ENCODE measurements around the gene DNAJA3. TPM values are rescaled to one million over a fixed set of nuclear protein-coding genes. Genes with fewer than 3 reads are reported as not detected.

Gene DNAJA3
- total and polyA plus RNA-seq, 2 donors (not counting 3 experiments of a cell fraction or from before 2014, with no cell fraction given): 33.4 to 45.4 TPM

DNA sequence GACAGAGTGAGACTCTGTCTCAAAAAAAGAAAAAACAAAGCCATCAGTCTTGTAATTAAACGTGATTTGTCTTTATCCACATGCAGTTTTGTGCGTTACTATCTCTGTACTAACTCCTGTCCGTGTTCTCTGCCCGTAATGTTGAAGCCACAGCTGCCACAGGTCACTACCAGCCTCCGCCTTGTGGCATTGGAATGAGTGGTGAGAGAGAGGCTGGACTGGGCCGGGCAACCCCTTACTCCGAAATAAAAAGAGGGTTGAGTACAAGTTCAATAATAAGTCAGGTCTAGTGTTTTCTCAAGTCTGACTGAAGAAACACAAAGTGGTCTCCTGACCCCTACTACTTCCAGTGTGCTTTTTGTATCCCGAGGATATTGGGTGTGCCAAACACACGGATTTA, 5.4 kb downstream of the DNAJA3 start:
- DNase-seq (ENCODE audit: low read depth, low spot score): no peak
- POLR2A ChIA-PET: no interaction called here
- Histone ChIP-seq H3K9me1 (replicated peaks; ENCODE audit: control insufficient read depth, extremely low read depth, insufficient read depth, low read length) (no peaks in the 10 kb centered on the region), H2AFZ (ENCODE audit: low read depth, low read length) (no peak overlapping the region), H3K4me2 (ENCODE audit: insufficient read depth, low read length) (no peak overlapping the region), H3K4me1 (ENCODE audit: control insufficient read depth, extremely low read depth, insufficient read depth, low read length) (peaks cover 11% of the 10 kb centered on the region), H3K4me3 (replicated peaks in 1 of 3; ENCODE audit: insufficient read depth in 1 of 3, low read depth in 1 of 3, low read length in 3 of 3) (no peak overlapping the region), H3K27ac (ENCODE audit: insufficient read depth, low read depth, low read length) (no peak overlapping the region), H3K79me2 (ENCODE audit: control insufficient read depth, insufficient read depth, low read length) (peaks cover 37% of the 10 kb centered on the region), H3K9ac (replicated peaks; ENCODE audit: extremely low read depth, insufficient read depth, low read length) (no peak overlapping the region), H3K9me3 (replicated peaks; ENCODE audit: control insufficient read depth, insufficient read depth, low read length) (no peaks in the 10 kb centered on the region), H3K36me3 (ENCODE audit: control insufficient read depth in 2 of 2, extremely low read depth in 1 of 2, insufficient read depth in 2 of 2, low read length in 2 of 2) (peaks cover 3 to 5% of the 10 kb centered on the region in 2 experiments), H3K27me3 (ENCODE audit: control insufficient read depth in 2 of 2, insufficient read depth in 2 of 2, low read length in 2 of 2) (no peaks in the 10 kb centered on the region), H4K20me1 (replicated peaks; ENCODE audit: control insufficient read depth, extremely low read depth, insufficient read depth, low read length) (no peaks in the 10 kb centered on the region)
- TF ChIP-seq JUN (IDR thresholded peaks at IDR 0.05; ENCODE audit: borderline replicate concordance, insufficient read depth, insufficient read length, low read depth): no peak
- TF ChIP-seq, protein P1, sequence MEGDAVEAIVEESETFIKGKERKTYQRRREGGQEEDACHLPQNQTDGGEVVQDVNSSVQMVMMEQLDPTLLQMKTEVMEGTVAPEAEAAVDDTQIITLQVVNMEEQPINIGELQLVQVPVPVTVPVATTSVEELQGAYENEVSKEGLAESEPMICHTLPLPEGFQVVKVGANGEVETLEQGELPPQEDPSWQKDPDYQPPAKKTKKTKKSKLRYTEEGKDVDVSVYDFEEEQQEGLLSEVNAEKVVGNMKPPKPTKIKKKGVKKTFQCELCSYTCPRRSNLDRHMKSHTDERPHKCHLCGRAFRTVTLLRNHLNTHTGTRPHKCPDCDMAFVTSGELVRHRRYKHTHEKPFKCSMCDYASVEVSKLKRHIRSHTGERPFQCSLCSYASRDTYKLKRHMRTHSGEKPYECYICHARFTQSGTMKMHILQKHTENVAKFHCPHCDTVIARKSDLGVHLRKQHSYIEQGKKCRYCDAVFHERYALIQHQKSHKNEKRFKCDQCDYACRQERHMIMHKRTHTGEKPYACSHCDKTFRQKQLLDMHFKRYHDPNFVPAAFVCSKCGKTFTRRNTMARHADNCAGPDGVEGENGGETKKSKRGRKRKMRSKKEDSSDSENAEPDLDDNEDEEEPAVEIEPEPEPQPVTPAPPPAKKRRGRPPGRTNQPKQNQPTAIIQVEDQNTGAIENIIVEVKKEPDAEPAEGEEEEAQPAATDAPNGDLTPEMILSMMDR (IDR thresholded peaks at IDR 0.05; ENCODE audit: extremely low read depth in 1 of 2, insufficient read depth in 1 of 2, low read depth in 1 of 2, low read length in 2 of 2): no peak
- TF ChIP-seq, protein P2, sequence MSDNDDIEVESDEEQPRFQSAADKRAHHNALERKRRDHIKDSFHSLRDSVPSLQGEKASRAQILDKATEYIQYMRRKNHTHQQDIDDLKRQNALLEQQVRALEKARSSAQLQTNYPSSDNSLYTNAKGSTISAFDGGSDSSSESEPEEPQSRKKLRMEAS (IDR thresholded peaks at IDR 0.05; ENCODE audit: insufficient read depth, insufficient read length): no peak
- TF ChIP-seq POLR2A (IDR thresholded peaks at IDR 0.05; ENCODE audit: low read depth, low read length): no peak
- TF ChIP-seq POLR2AphosphoS5 (IDR thresholded peaks at IDR 0.05; ENCODE audit: insufficient read depth, low read depth, low read length): no peak
- TF ChIP-seq EZH2 (IDR thresholded peaks at IDR 0.05; ENCODE audit: borderline replicate concordance, low read depth, low read length, severe bottlenecking): no peak
- TF ChIP-seq MYC (IDR thresholded peaks at IDR 0.05; ENCODE audit: low read depth, low read length): no peak
- no peak for TF ChIP-seq GATA2 (IDR thresholded peaks at IDR 0.05; ENCODE audit: insufficient read depth, insufficient read length, low read depth, low read length)
- no peak for TF ChIP-seq FOS (IDR thresholded peaks at IDR 0.05; ENCODE audit: borderline replicate concordance, insufficient read depth, low read length)
- BruUV-seq (replicated peaks): no TSS peak
- dilution Hi-C loops (cut with MboI; ENCODE audit: extremely low pct_ligation_motif_present, low sequenced_read_pairs) (no loop called here), intact Hi-C loops (cut with micrococcal nuclease) (no loop called here)
- CTCF ChIA-PET: no interaction called here
- no peak for FAIRE-seq

All from endothelial cell of umbilical vein (primary cell).